Testis (tissue), 2 donors: ENCODE results near the gene ITPR2.

ENCODE experiments used
- POLR2A ChIP-seq: fragments of 450-650 bp; IDR thresholded peaks from one replicate; pipeline ENCODE4 v1.6.1; 2017; ENCODE audit warnings: antibody characterized with exemption, mild to moderate bottlenecking, moderate library complexity
- TF ChIP-seq, protein P1 (sequence below), 3 experiments: fragments of 450-650 bp in 2 of 3; fragments of 200-600 bp in 1 of 3; sonication (generic) in 1 of 3; IDR thresholded peaks; one replicate each; pipeline ENCODE4 v1.5.1; 2016 to 2019; ENCODE audit warnings: antibody characterized with exemption in 3 of 3, mild to moderate bottlenecking in 2 of 3, moderate library complexity in 1 of 3

DNA sequence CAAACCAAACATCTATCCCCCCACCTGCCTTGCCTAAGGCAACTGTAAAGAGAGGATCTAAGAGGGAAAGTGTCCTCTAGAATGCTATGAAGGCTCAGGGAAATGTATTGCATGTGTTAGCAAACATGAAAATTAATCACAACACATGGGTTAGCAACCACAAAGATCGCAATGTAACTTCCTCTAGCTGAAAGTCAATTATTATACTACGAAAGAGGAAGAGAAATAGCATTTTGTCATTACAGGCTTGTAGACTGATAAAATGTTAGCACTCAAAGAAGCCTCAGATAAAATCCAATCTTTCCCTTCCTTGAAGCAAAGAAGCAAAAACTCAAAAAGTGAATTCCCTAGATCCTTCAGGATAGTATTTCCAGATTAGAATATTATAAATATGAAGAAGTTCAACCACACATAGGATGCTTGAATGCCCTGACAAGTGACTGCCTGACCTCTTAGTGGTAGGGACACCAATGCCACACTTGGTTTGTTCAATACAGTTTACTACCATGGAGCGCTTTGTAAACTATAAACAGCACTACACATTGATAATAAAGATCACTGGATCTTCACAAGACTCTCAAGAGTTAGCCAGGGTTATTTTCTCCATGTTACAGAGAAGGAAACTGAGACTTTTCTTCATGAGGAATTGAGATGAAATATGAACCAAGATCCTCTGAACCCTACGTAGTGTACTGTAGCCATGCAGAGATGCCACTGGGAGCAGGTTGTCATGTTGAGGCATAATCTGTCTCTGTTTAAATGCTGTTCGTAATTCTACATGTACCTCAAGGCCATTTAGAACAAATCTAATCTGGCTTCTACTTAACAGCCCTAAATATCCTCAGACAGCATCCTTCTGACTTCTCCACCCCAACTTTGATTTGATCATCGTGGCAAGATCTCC lies 100.7 kb downstream of the ITPR2 start:
- no peak for TF ChIP-seq POLR2A
- TF ChIP-seq, protein P1, sequence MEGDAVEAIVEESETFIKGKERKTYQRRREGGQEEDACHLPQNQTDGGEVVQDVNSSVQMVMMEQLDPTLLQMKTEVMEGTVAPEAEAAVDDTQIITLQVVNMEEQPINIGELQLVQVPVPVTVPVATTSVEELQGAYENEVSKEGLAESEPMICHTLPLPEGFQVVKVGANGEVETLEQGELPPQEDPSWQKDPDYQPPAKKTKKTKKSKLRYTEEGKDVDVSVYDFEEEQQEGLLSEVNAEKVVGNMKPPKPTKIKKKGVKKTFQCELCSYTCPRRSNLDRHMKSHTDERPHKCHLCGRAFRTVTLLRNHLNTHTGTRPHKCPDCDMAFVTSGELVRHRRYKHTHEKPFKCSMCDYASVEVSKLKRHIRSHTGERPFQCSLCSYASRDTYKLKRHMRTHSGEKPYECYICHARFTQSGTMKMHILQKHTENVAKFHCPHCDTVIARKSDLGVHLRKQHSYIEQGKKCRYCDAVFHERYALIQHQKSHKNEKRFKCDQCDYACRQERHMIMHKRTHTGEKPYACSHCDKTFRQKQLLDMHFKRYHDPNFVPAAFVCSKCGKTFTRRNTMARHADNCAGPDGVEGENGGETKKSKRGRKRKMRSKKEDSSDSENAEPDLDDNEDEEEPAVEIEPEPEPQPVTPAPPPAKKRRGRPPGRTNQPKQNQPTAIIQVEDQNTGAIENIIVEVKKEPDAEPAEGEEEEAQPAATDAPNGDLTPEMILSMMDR (IDR thresholded peaks at IDR 0.05) = no peak
